NK-92 treated with Interleukin-12 subunit alpha and Interleukin-12 subunit beta, amount 100 ng/mL, for 24 hours (cell line): ENCODE data around the gene C12orf56.

Source experiments
- DNase-seq: peaks from one replicate; lab custom pipeline; 2025; lab: John Stamatoyannopoulos, UW

The C12orf56 gene

GRCh38 chr12:64390275-64390851 is at the start of gene C12orf56:
Gene C12orf56 (minus strand): TSS chr12:64390758. CDS start chr12:64390565, 193 bp downstream.
- no peak for DNase-seq

GRCh38 chr12:64440100-64440499 is 49.5 kb upstream of the C12orf56 start:
- DNase-seq: no peak

- no peak for DNase-seq
Measured at GRCh38 chr12:64433915-64434314, 43.4 kb upstream of the C12orf56 start.

GRCh38 chr12:64431791-64432190 is 41.2 kb upstream of the C12orf56 start:
- no peak for DNase-seq

- DNase-seq: no peak
Measured at GRCh38 chr12:64430886-64431285, 40.3 kb upstream of the C12orf56 start.

- no peak for DNase-seq
Measured at GRCh38 chr12:64428956-64429355, 38.4 kb upstream of the C12orf56 start.

GRCh38 chr12:64427988-64428387 is 37.4 kb upstream of the C12orf56 start:
- no peak for DNase-seq

- DNase-seq: no peak
Measured at GRCh38 chr12:64419696-64420095, 29.1 kb upstream of the C12orf56 start.

- no peak for DNase-seq
Measured at GRCh38 chr12:64418209-64418608, 27.7 kb upstream of the C12orf56 start.

- DNase-seq: no peak
Measured at GRCh38 chr12:64413884-64414283, 23.3 kb upstream of the C12orf56 start.

GRCh38 chr12:64412459-64412858 is 21.9 kb upstream of the C12orf56 start:
- no peak for DNase-seq

- no peak for DNase-seq
Measured at GRCh38 chr12:64411427-64411826, 20.9 kb upstream of the C12orf56 start.

- DNase-seq: no peak
Measured at GRCh38 chr12:64407342-64408223, 17.0 kb upstream of the C12orf56 start.

- DNase-seq: peak; percentile 78
Measured at GRCh38 chr12:64404470-64405256, 14.1 kb upstream of the C12orf56 start.

GRCh38 chr12:64403707-64404469 is 13.3 kb upstream of the C12orf56 start, which contains the start of gene XPOT:
Gene XPOT (plus strand): TSS chr12:64404392. CDS start chr12:64410036, 5,644 bp downstream.
- peak; percentile 81 for DNase-seq

- no peak for DNase-seq
Measured at GRCh38 chr12:64402181-64402580, 11.6 kb upstream of the C12orf56 start.

- DNase-seq: no peak
Measured at GRCh38 chr12:64400041-64400440, 9.5 kb upstream of the C12orf56 start.

- DNase-seq: no peak
Measured at GRCh38 chr12:64395739-64396138, 5.2 kb upstream of the C12orf56 start.

GRCh38 chr12:64392221-64392620 is 1.7 kb upstream of the C12orf56 start:
- no peak for DNase-seq

GRCh38 chr12:64389154-64389553 is 1.4 kb downstream of the C12orf56 start:
- DNase-seq: no peak

GRCh38 chr12:64387197-64387816 is 3.3 kb downstream of the C12orf56 start:
- no peak for DNase-seq
